ENCODE data around the gene SH2B3.

DNA sequence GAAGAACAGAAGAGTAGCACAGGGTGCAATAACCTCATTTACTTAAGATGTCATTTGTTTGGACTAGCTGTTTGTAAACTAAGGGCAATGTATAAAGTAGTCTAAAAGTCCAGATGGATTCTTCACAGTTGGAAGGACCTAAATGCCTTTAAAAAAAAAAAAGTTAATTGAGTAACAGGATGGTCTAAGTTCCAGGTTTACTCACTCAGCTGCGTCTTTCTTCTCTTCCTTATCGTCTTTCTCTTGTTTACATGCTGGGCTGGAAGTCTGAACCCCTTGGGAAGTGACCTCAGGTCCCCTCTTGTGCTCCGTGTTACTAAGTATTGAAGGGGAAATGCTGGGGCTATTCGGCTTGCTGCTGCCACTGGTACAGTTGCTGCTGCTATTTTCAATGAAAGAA is 82.5 kb downstream of the SH2B3 start:
- no peak for TF ChIP-seq POLR2A (IDR thresholded peaks at IDR 0.05)
- TF ChIP-seq, protein P1, sequence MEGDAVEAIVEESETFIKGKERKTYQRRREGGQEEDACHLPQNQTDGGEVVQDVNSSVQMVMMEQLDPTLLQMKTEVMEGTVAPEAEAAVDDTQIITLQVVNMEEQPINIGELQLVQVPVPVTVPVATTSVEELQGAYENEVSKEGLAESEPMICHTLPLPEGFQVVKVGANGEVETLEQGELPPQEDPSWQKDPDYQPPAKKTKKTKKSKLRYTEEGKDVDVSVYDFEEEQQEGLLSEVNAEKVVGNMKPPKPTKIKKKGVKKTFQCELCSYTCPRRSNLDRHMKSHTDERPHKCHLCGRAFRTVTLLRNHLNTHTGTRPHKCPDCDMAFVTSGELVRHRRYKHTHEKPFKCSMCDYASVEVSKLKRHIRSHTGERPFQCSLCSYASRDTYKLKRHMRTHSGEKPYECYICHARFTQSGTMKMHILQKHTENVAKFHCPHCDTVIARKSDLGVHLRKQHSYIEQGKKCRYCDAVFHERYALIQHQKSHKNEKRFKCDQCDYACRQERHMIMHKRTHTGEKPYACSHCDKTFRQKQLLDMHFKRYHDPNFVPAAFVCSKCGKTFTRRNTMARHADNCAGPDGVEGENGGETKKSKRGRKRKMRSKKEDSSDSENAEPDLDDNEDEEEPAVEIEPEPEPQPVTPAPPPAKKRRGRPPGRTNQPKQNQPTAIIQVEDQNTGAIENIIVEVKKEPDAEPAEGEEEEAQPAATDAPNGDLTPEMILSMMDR (IDR thresholded peaks at IDR 0.05): no peak
- TF ChIP-seq POLR2AphosphoS5 (IDR thresholded peaks at IDR 0.05): peak in 1 of 3 donors; percentile 19
- TF ChIP-seq EP300 (IDR thresholded peaks at IDR 0.05): no peak
